ENCODE measurements around the gene MTX1.
A peak's percentile ranks its signal among the peaks of the same experiment; 100 is the strongest.
"Not testable (repeated sequence)": the region's sequence is repeated elsewhere in the genome, so short reads cannot be mapped to it uniquely, and the experiment has no call there.

MTX1 gene

GRCh38 chr1:155208541-155209311 is at the start of gene MTX1:
MTX1 (plus strand) TSS chr1:155208695; CDS start chr1:155208805, 110 bp downstream.
- no peak for FAIRE-seq

- FAIRE-seq: no peak
Measured at GRCh38 chr1:155158991-155159390, 49.5 kb upstream of the MTX1 start.

GRCh38 chr1:155160128-155160527 is 48.4 kb upstream of the MTX1 start:
- FAIRE-seq: no peak

GRCh38 chr1:155162631-155163030 is 45.9 kb upstream of the MTX1 start:
- not testable (repeated sequence) for FAIRE-seq

- FAIRE-seq: not testable (repeated sequence)
Measured at GRCh38 chr1:155163785-155164184, 44.7 kb upstream of the MTX1 start.

GRCh38 chr1:155164625-155165024 is 43.9 kb upstream of the MTX1 start:
- not testable (repeated sequence) for FAIRE-seq

- FAIRE-seq: no peak
Measured at GRCh38 chr1:155166051-155166470, 42.4 kb upstream of the MTX1 start.

- FAIRE-seq: no peak
Measured at GRCh38 chr1:155166471-155167165, 41.9 kb upstream of the MTX1 start.

GRCh38 chr1:155167166-155168104 is 41.1 kb upstream of the MTX1 start:
- FAIRE-seq: peak; percentile 91

- not testable (repeated sequence) for FAIRE-seq
Measured at GRCh38 chr1:155168105-155168445, 40.4 kb upstream of the MTX1 start.

- no peak for FAIRE-seq
Measured at GRCh38 chr1:155168456-155169210, 39.9 kb upstream of the MTX1 start.

GRCh38 chr1:155169541-155169940 is 39.0 kb upstream of the MTX1 start:
- no peak for FAIRE-seq

GRCh38 chr1:155170101-155170785 is 38.3 kb upstream of the MTX1 start:
- no peak for FAIRE-seq

- no peak for FAIRE-seq
Measured at GRCh38 chr1:155170806-155171205, 37.7 kb upstream of the MTX1 start.

- FAIRE-seq: no peak
Measured at GRCh38 chr1:155171836-155172731, 36.4 kb upstream of the MTX1 start.

- FAIRE-seq: peak; percentile 85
Measured at GRCh38 chr1:155172732-155173477, 35.6 kb upstream of the MTX1 start, which contains the start of gene KRTCAP2. KRTCAP2 (minus strand) TSS chr1:155173304; CDS start chr1:155173224, 80 bp downstream.

- no peak for FAIRE-seq
Measured at GRCh38 chr1:155173478-155174323, 34.8 kb upstream of the MTX1 start, which contains the start of gene TRIM46. TRIM46 (plus strand) TSS chr1:155173849; CDS start chr1:155173967, 118 bp downstream.
